CD14-positive monocyte (primary cell): ENCODE results near the gene TMEM247. TPM values are rescaled to one million over a fixed set of nuclear protein-coding genes. Genes with fewer than 3 reads are reported as not detected.
A peak's percentile ranks its signal among the peaks of the same experiment; 100 is the strongest.

ENCODE experiments used
- DNase-seq, 3 donors: peaks; one replicate each; pipeline ENCODE4 v3.0.0-alpha.2; 2011 to 2022
- H2AFZ ChIP-seq: 2 replicates; pipeline ENCODE4 v1.6.0; 2012; ENCODE audit warnings: mild to moderate bottlenecking, low read depth, low read length, inconsistent platforms; ENCODE audit not compliant: insufficient read depth, poor library complexity, severe bottlenecking
- H3K27ac ChIP-seq, 2 donors: 1 replicate in 1 of 2; 2 replicates in 1 of 2; pipeline ENCODE4 v1.5.1; 2012 to 2013; ENCODE audit warnings: low read length in 2 of 2, control low read depth in 1 of 2, inconsistent platforms in 1 of 2, low read depth in 1 of 2, mild to moderate bottlenecking in 1 of 2
- H3K27me3 ChIP-seq, 2 donors: one replicate each; pipeline versions ENCODE4 v1.6.0 to v1.6.1; 2011 to 2013; ENCODE audit warnings: low read length in 2 of 2; ENCODE audit not compliant: control insufficient read depth in 2 of 2, insufficient read depth in 2 of 2
- H3K36me3 ChIP-seq, 2 donors: replicated peaks in 1 of 2; 1 replicate in 1 of 2; 2 replicates in 1 of 2; pipeline versions ENCODE4 v1.5.1 to v1.6.1; 2012 to 2013; ENCODE audit warnings: low read length in 2 of 2, control low read depth in 1 of 2, inconsistent platforms in 1 of 2, mild to moderate bottlenecking in 1 of 2; ENCODE audit not compliant: insufficient read depth in 2 of 2, control insufficient read depth in 1 of 2
- H3K4me1 ChIP-seq, 2 donors: 1 replicate in 1 of 2; 2 replicates in 1 of 2; pipeline versions ENCODE4 v1.5.1 to v1.6.1; 2012 to 2013; ENCODE audit warnings: low read length in 2 of 2, control low read depth in 1 of 2, inconsistent platforms in 1 of 2, mild to moderate bottlenecking in 1 of 2, moderate library complexity in 1 of 2; ENCODE audit not compliant: insufficient read depth in 2 of 2, control insufficient read depth in 1 of 2
- H3K4me2 ChIP-seq: replicated peaks from 2 replicates; pipeline ENCODE3; 2012; ENCODE audit warnings: low read length, moderate library complexity, mild to moderate bottlenecking; ENCODE audit not compliant: poor library complexity, severe bottlenecking; ENCODE audit errors: extremely low read depth
- H3K4me3 ChIP-seq, 3 experiments: fragments of 200-600 bp in 1 of 3; sonication (generic) in 1 of 3; replicated peaks in 1 of 3; 1 replicate in 2 of 3; 2 replicates in 1 of 3; pipeline ENCODE4 v1.5.1; 2011 to 2013; ENCODE audit warnings: low read length in 3 of 3, mild to moderate bottlenecking in 3 of 3, control low read depth in 2 of 3, low read depth in 2 of 3, inconsistent platforms in 1 of 3, moderate library complexity in 1 of 3
- H3K79me2 ChIP-seq: 2 replicates; pipeline ENCODE4 v1.6.0; 2012; ENCODE audit warnings: mild to moderate bottlenecking, control low read depth, inconsistent platforms, low read length, moderate library complexity; ENCODE audit not compliant: insufficient read depth
- H3K9ac ChIP-seq: 2 replicates; pipeline ENCODE4 v1.6.0; 2017; ENCODE audit warnings: low read length, mild to moderate bottlenecking; ENCODE audit not compliant: insufficient read depth, poor library complexity, severe bottlenecking
- H3K9me3 ChIP-seq, 2 donors: replicated peaks in 1 of 2; 1 replicate in 1 of 2; 2 replicates in 1 of 2; pipeline versions ENCODE4 v1.5.1 to v1.6.1; 2012 to 2013; ENCODE audit warnings: low read length in 2 of 2, control low read depth in 1 of 2; ENCODE audit not compliant: control insufficient read depth in 1 of 2, insufficient read depth in 1 of 2
- H4K20me1 ChIP-seq: 2 replicates; pipeline ENCODE4 v1.6.0; 2012; ENCODE audit warnings: mild to moderate bottlenecking, low read length, control low read depth, moderate library complexity; ENCODE audit not compliant: insufficient read depth
- H3K27ac Mint-ChIP-seq, 7 donors: one replicate each; pipeline ENCODE4 v1.8.0; 2020; ENCODE audit warnings: mild to moderate bottlenecking in 7 of 7, mixed read lengths in 7 of 7, moderate library complexity in 6 of 7, inconsistent platforms in 2 of 7
- H3K27me3 Mint-ChIP-seq, 3 donors: one replicate each; pipeline ENCODE4 v1.8.0; 2021 to 2022; ENCODE audit warnings: low read depth in 3 of 3, mild to moderate bottlenecking in 3 of 3, mixed read lengths in 3 of 3, moderate library complexity in 3 of 3, inconsistent platforms in 1 of 3
- H3K36me3 Mint-ChIP-seq, 2 donors: one replicate each; pipeline ENCODE4 v1.8.0; 2020; ENCODE audit warnings: mixed read lengths in 2 of 2, inconsistent platforms in 1 of 2, mild to moderate bottlenecking in 1 of 2
- H3K4me1 Mint-ChIP-seq: one replicate; pipeline ENCODE4 v1.8.0; 2020; ENCODE audit warnings: mild to moderate bottlenecking, mixed read lengths
- H3K4me3 Mint-ChIP-seq, 2 donors: one replicate each; pipeline ENCODE4 v1.8.0; 2020; ENCODE audit warnings: mild to moderate bottlenecking in 2 of 2, mixed read lengths in 2 of 2, moderate library complexity in 1 of 2
- H3K9me3 Mint-ChIP-seq, 7 donors: one replicate each; pipeline ENCODE4 v1.8.0; 2020 to 2022; ENCODE audit warnings: mixed read lengths in 7 of 7, mild to moderate bottlenecking in 6 of 7, moderate library complexity in 6 of 7, inconsistent platforms in 2 of 7
- CTCF ChIP-seq: fragments of 200-600 bp; IDR thresholded peaks from one replicate; pipeline ENCODE4 v1.8.0; 2022; ENCODE audit warnings: antibody characterized with exemption, mild to moderate bottlenecking
- WGBS: methylation state at CpG from one replicate; pipeline ENCODE4 v1.1.5; 2013; ENCODE audit warnings: missing lambda C conversion rate; ENCODE audit not compliant: insufficient coverage; 5-methylcytosine and 5-hydroxymethylcytosine counted together
- intact Hi-C, 2 donors: fragments of 100-400 bp; cut with micrococcal nuclease; formaldehyde crosslinking; loops; one replicate each; pipeline versions ENCODE4 v1.15.0 to v1.15.1; 2023
- polyA plus RNA-seq, 3 donors: library from polyadenylated mRNA; depleted of rRNA in 1 of 3; unstranded in 2 of 3; stranded (reverse) in 1 of 3; fragments of 300-500 nt in 2 of 3; fragments of >200 nt in 1 of 3; fragmentation: Illumina TruSeq in 2 of 3; gene quantifications; 1 replicate in 2 of 3; 2 replicates in 1 of 3; pipeline ENCODE4 v1.2.3, GENCODE V29; 2012 to 2021

TMEM247 gene
- polyA plus RNA-seq, 3 donors = not detected

- no peak for TF ChIP-seq CTCF
- peaks cover 0 to 8% of the 10 kb centered on the region in 2 donors for H3K4me1 ChIP-seq
- H3K4me3 ChIP-seq = no peak overlapping the region
- H3K4me2 ChIP-seq = no peak overlapping the region
- H3K4me3 Mint-ChIP-seq = no peak overlapping the region
- peak in 1 of 3 donors; percentile 27 for DNase-seq
- no peak overlapping the region for H3K27ac ChIP-seq
- no peaks in the 10 kb centered on the region for H3K27me3 ChIP-seq
- peaks cover 18% of the 10 kb centered on the region for H3K4me1 Mint-ChIP-seq
- no peaks in the 10 kb centered on the region for H4K20me1 ChIP-seq
- H3K36me3 Mint-ChIP-seq = peaks cover 0 to 3% of the 10 kb centered on the region in 2 donors
- H3K9ac ChIP-seq = no peak overlapping the region
- H3K79me2 ChIP-seq = no peaks in the 10 kb centered on the region
- WGBS = 5% methylated on average over 6 of the region's 6 CpGs
- intact Hi-C loops = no loop called here
- peak overlapping the region; percentile 37 for H2AFZ ChIP-seq
- H3K27me3 Mint-ChIP-seq = peaks cover 0 to 3% (median 2%) of the 10 kb centered on the region in 3 donors
- H3K9me3 Mint-ChIP-seq = peaks cover 0 to 2% (median 0%) of the 10 kb centered on the region in 7 donors
- no peaks in the 10 kb centered on the region for H3K36me3 ChIP-seq
- H3K27ac Mint-ChIP-seq = peak overlapping the region in 2 of 7 donors; percentile 19 to 73
- H3K9me3 ChIP-seq = no peaks in the 10 kb centered on the region
These were observed 11.3 kb downstream of the TMEM247 start for GRCh38 chr2:46490521-46491141.

GRCh38 chr2:46492301-46492700 is 12.9 kb downstream of the TMEM247 start:
- no peaks in the 10 kb centered on the region for H3K27me3 ChIP-seq
- no peak overlapping the region for H2AFZ ChIP-seq
- H3K9me3 Mint-ChIP-seq = peaks cover 0 to 2% (median 0%) of the 10 kb centered on the region in 7 donors
- no peak for TF ChIP-seq CTCF
- no peak overlapping the region for H3K27ac Mint-ChIP-seq
- no peaks in the 10 kb centered on the region for H3K9me3 ChIP-seq
- H4K20me1 ChIP-seq = no peaks in the 10 kb centered on the region
- peaks cover under 1 to 8% of the 10 kb centered on the region in 2 donors for H3K4me1 ChIP-seq
- WGBS = 100% methylated on average over 1 of the region's 7 CpGs
- H3K4me2 ChIP-seq = no peak overlapping the region
- H3K9ac ChIP-seq = no peak overlapping the region
- H3K4me3 Mint-ChIP-seq = no peak overlapping the region
- peaks cover 18% of the 10 kb centered on the region for H3K4me1 Mint-ChIP-seq
- no peak overlapping the region for H3K27ac ChIP-seq
- H3K27me3 Mint-ChIP-seq = peaks cover 0 to 5% (median 4%) of the 10 kb centered on the region in 3 donors
- H3K79me2 ChIP-seq = no peaks in the 10 kb centered on the region
- intact Hi-C loops = no loop called here
- no peaks in the 10 kb centered on the region for H3K36me3 ChIP-seq
- H3K4me3 ChIP-seq = no peak overlapping the region
- no peak for DNase-seq
- H3K36me3 Mint-ChIP-seq = peaks cover 0 to 3% of the 10 kb centered on the region in 2 donors
